ENCODE measurements around the gene OR5AP2.
"Not testable (repeated sequence)": the region's sequence is repeated elsewhere in the genome, so short reads cannot be mapped to it uniquely, and the experiment has no call there.

OR5AP2 gene

DNA sequence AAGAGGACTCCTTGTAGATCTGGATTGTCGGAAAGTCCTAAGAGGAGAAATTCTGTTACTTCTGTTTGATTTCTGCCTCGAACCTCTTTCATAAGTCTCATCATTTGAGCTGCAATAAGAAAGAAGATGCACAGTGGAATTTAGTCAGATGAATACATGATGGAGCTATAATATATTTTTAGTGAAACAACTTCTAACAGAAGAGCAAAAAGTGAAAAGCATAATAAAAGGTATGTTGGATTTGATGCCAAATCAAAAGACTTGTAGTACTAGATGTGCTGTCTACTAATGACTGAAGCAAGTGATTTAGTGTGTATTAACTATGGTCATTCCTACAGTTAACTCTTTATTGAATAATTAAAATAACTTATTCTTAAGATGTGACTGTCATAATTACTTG, at the start of gene OR5AP2:
TSS of gene OR5AP2 (minus strand) at position 101 of the 400 bp plus-strand sequence. CDS start at position 101, 0 bp downstream.
- DNase-seq (ENCODE audit: low spot score), result no peak

DNA sequence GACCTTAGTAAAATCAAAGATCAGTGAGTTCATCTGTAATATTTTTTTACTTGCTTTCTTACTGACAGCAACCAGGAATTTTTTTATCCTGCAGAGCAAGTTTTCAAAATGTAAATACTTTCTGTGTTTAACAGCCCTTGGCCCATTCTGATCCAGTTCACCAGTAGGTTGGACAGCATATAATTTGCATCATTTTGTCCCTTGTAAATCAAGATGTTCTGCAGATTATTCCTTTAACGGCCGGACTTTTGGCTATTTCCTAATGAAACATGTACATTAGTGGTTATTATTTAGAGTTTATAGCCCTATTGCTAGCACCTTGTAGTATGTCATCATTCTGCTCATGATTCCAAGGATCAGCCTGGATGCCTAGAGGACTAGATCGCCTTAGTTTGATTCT, 48.9 kb upstream of the OR5AP2 start:
- not testable (repeated sequence) for DNase-seq (ENCODE audit: low spot score)

- no peak for DNase-seq (ENCODE audit: low spot score)
Measured at GRCh38 chr11:56688554-56689100, 46.4 kb upstream of the OR5AP2 start.

GRCh38 chr11:56670984-56671383, 28.7 kb upstream of the OR5AP2 start:
- DNase-seq (ENCODE audit: low spot score), result no peak

GRCh38 chr11:56663386-56663785, 21.1 kb upstream of the OR5AP2 start, which contains the start of gene OR5AR1:
TSS of gene OR5AR1 (plus strand) at chr11:56663686. CDS start at chr11:56663686, 0 bp downstream.
- no peak for DNase-seq (ENCODE audit: low spot score)

DNA sequence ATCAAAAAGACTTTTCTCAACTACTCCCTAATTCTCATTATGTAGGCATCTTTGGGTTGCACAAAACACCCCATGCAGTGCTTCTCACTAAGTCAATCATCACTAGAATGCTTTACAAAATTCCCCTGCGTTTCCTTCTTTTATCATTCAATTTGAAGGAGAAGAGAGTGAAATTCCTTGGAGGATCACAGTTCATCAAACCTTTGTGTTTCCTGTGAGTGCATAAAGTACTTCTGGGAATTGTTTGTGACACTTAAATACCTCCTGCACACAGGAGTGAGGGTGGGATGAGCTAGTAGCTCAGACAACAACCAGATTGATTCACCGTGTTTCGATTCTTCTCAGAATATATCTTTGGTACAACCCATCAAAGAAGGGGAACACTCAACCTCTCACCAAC, 17.5 kb upstream of the OR5AP2 start:
- no peak for DNase-seq (ENCODE audit: low spot score)

DNA sequence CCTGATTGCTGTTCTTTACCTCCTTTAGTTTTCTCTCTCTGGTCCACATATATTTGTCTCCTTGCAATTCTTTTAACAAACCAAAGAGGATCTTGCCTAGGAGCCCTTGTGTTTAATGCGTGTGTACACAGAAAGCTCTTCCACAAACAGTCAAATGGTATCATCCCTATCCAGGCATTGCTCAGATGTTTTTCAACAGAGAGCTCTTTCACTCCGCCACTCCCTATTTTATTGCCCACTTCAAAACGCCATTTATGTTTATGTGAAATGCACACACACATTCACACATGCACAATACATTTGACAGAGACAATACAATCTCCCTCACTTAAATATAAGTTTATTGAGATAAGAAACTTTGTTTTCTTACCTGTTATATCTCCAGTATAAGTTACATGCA, 4.7 kb downstream of the OR5AP2 start:
- DNase-seq (ENCODE audit: low spot score), result no peak

- no peak for DNase-seq (ENCODE audit: low spot score)
Measured at GRCh38 chr11:56636861-56637260, 5.4 kb downstream of the OR5AP2 start.

- DNase-seq (ENCODE audit: low spot score), result no peak
Measured at GRCh38 chr11:56632329-56632728, 9.9 kb downstream of the OR5AP2 start.

DNA sequence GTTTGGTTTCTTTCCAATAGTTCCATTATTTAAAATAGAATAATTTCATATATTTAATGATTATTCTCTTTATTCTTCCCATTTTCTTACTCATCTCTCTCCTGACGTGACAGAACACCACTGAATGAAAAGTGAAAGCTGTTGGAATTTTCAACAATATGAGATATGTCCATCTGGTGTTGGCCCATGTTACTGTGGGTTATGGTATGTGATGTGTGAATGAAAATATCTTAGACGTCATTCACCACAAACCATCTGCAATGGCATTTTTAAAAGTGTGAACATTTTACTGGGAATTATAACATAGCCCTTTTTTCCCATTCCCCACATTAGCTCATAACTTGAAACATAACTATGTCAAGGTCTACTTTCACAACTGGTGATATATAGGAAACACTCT, 16.3 kb downstream of the OR5AP2 start:
- no peak for DNase-seq (ENCODE audit: low spot score)

DNA sequence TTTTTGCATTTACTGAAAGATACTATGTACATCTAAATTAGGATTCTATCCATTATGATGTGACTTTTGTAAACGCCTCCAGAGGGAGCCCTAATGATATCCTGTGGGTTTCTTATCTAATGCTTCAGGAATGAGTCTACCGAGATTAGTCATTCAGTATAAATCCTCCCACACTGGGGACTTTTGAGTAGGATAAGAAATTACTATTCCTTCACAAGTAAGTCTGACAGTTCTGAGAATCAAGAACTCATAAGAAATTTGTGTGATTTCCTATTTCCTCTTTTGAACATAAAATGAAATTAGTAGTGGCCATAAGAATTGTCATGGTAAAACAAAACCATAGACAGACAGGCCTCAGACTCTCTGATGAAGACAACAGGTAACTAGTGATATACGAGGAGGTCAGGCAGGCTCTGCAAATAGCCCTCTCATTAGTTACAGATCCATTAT, 17.6 kb downstream of the OR5AP2 start:
- DNase-seq (ENCODE audit: low spot score), result no peak

- DNase-seq (ENCODE audit: low spot score), result no peak
Measured at GRCh38 chr11:56611174-56611573, 31.1 kb downstream of the OR5AP2 start.

DNA sequence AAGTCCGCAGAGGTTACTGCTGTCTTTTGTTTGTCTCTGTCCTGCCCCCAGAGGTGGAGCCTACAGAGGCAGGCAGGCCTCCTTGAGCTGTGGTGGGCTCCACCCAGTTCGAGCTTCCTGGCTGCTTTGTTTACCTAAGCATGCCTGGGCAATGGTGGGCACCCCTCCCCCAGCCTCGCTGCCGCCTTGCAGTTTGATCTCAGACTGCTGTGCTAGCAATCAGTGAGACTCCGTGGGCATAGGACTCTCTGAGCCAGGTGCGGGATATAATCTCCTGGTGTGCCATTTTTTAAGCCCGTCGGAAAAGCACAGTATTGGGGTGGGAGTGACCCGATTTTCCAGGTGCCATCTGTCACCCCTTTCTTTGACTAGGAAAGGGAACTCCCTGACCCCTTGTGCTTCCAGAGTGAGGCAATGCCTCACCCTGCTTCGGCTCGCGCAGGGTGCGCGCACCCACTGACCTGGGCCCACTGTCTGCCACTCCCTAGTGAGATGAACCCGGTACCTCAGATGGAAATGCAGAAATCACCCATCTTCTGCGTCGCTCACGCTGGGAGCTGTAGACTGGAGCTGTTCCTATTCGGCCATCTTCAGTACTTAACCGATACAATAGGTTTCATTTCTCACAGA, 50.0 kb downstream of the OR5AP2 start:
- not testable (repeated sequence) for DNase-seq (ENCODE audit: low spot score)
